Endothelial cell (in vitro differentiated cells): ENCODE measurements around the gene FDXR. TPM values are rescaled to one million over a fixed set of nuclear protein-coding genes. Genes with fewer than 3 reads are reported as not detected.

Experiments
- DNase-seq: peaks from one replicate; pipeline ENCODE4 v3.0.0; 2021; ENCODE audit warnings: low spot score
- H3K27ac Mint-ChIP-seq: one replicate; pipeline ENCODE4 v1.8.0; 2021; ENCODE audit warnings: mixed read lengths, inconsistent platforms; ENCODE audit not compliant: unreplicated experiment
- H3K27me3 Mint-ChIP-seq: one replicate; pipeline ENCODE4 v1.8.0; 2021; ENCODE audit warnings: mild to moderate bottlenecking, moderate library complexity, mixed read lengths, inconsistent platforms; ENCODE audit not compliant: unreplicated experiment
- H3K36me3 Mint-ChIP-seq: one replicate; pipeline ENCODE4 v1.8.0; 2021; ENCODE audit warnings: mild to moderate bottlenecking, low read depth, mixed read lengths, inconsistent platforms; ENCODE audit not compliant: unreplicated experiment
- H3K4me1 Mint-ChIP-seq: one replicate; pipeline ENCODE4 v1.8.0; 2021; ENCODE audit warnings: mild to moderate bottlenecking, mixed read lengths, inconsistent platforms; ENCODE audit not compliant: unreplicated experiment
- H3K4me3 Mint-ChIP-seq: one replicate; pipeline ENCODE4 v1.8.0; 2021; ENCODE audit warnings: mild to moderate bottlenecking, mixed read lengths, inconsistent platforms; ENCODE audit not compliant: unreplicated experiment
- H3K9me3 Mint-ChIP-seq: one replicate; pipeline ENCODE4 v1.8.0; 2021; ENCODE audit warnings: mixed read lengths, inconsistent platforms; ENCODE audit not compliant: unreplicated experiment
- total RNA-seq: library from RNA; stranded (reverse); fragmentation: NEBNext Ultra II Directional; extraction: Animal tissue kit (Norgen Biotek cat#: 25700); gene quantifications from one replicate; pipeline ENCODE4 v1.2.1, GENCODE V29; 2021; ENCODE audit not compliant: unreplicated experiment
- TF ChIP-seq, protein P1 (sequence below): fragments of 200-600 bp; sonication (generic); IDR thresholded peaks from one replicate; pipeline ENCODE4 v1.5.0; 2021; ENCODE audit warnings: antibody characterized with exemption; ENCODE audit not compliant: unreplicated experiment

Gene FDXR
- total RNA-seq, 1 donor from 2014 or later: 22.1 TPM

GRCh38 chr17:74860872-74861661 lies 11.7 kb downstream of the FDXR start:
- Mint-ChIP-seq H3K4me1 (peaks cover 10% of the 10 kb centered on the region), H3K36me3 (peaks cover 14% of the 10 kb centered on the region), H3K27me3 (peaks cover 24% of the 10 kb centered on the region), H3K4me3 (no peak overlapping the region), H3K27ac (no peak overlapping the region), H3K9me3 (no peaks in the 10 kb centered on the region)
- TF ChIP-seq, protein P1, sequence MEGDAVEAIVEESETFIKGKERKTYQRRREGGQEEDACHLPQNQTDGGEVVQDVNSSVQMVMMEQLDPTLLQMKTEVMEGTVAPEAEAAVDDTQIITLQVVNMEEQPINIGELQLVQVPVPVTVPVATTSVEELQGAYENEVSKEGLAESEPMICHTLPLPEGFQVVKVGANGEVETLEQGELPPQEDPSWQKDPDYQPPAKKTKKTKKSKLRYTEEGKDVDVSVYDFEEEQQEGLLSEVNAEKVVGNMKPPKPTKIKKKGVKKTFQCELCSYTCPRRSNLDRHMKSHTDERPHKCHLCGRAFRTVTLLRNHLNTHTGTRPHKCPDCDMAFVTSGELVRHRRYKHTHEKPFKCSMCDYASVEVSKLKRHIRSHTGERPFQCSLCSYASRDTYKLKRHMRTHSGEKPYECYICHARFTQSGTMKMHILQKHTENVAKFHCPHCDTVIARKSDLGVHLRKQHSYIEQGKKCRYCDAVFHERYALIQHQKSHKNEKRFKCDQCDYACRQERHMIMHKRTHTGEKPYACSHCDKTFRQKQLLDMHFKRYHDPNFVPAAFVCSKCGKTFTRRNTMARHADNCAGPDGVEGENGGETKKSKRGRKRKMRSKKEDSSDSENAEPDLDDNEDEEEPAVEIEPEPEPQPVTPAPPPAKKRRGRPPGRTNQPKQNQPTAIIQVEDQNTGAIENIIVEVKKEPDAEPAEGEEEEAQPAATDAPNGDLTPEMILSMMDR: no peak
- no peak for DNase-seq

GRCh38 chr17:74860229-74860871 lies 12.4 kb downstream of the FDXR start:
- no peak for DNase-seq
- Mint-ChIP-seq H3K4me1 (peaks cover 10% of the 10 kb centered on the region), H3K9me3 (no peaks in the 10 kb centered on the region)

DNA sequence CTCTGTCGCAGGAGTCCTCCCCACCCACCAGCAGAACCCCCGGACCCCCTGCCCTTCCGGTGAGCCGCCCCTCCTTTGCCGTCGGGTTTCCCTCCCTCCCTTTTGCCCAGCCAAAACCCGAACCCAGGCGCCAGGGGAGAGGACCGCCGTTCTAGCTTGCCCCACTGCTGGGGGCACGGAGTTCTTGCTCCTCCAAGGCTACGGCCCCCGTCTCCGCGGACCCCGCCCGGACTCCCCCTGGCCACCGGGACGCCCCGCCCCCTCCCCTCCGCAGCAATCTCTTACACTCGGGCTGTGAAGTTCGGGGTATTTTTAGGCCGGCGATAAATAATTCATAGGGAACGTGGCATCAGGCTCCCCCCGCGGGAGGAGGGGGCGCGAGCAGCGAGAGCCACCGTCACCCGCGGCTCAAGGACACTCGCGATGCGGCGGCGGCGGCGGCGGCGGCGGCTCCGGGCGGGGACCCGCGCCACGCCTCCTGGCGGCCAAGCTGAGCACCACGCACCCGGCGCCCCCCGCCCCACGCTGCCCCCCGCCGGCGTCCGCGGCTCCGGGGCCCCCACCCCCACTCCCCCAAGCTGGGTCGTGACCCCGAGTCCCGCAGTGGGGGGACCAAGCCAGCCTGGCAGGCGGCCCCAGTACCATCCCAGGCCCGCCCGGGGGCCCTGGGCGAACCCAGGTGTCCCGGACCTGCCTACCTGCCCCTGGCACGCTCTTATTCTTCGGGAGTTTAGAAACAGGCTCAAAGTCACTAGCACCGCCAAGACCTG lies 13.2 kb downstream of the FDXR start, which contains the start of gene GRIN2C:
TSS of gene GRIN2C (minus strand) at position 427 of the 770 bp plus-strand sequence. CDS start 4,793 bp downstream, outside the sequence.
- DNase-seq: peak; percentile 54
- TF ChIP-seq, protein P1: peak; percentile 12
- Mint-ChIP-seq H3K4me3 (peak within 1 kb of the TSS; percentile 71), H3K9me3 (no peaks in the 10 kb centered on the region), H3K36me3 (peaks cover 6% of the 10 kb centered on the region), H3K27me3 (peaks cover 20% of the 10 kb centered on the region), H3K4me1 (peaks cover 3% of the 10 kb centered on the region), H3K27ac (no peak within 1 kb of the TSS)

More at GRCh38 chr17:74860229-74860871, 12.4 kb downstream of the FDXR start:
- H3K27ac Mint-ChIP-seq: no peak overlapping the region
- H3K27me3 Mint-ChIP-seq: peaks cover 24% of the 10 kb centered on the region
- no peak overlapping the region for H3K4me3 Mint-ChIP-seq
- TF ChIP-seq, protein P1: no peak
- H3K36me3 Mint-ChIP-seq: peaks cover 14% of the 10 kb centered on the region

- Mint-ChIP-seq H3K9me3 (no peaks in the 10 kb centered on the region), H3K27ac (no peak overlapping the region), H3K27me3 (peaks cover 22% of the 10 kb centered on the region), H3K4me3 (peak overlapping the region; percentile 71), H3K36me3 (peaks cover 6% of the 10 kb centered on the region), H3K4me1 (peaks cover 3% of the 10 kb centered on the region)
- TF ChIP-seq, protein P1: no peak
- DNase-seq: no peak
Measured at GRCh38 chr17:74858672-74859458, 13.9 kb downstream of the FDXR start.
